Measurements from ENCODE around the gene DOK7.

GRCh38 chr4:3420956-3421355 lies 42.1 kb upstream of the DOK7 start:
- no peak for TF ChIP-seq POLR2A (IDR thresholded peaks at IDR 0.05)
- TF ChIP-seq CTCF (IDR thresholded peaks at IDR 0.05): no peak
- TF ChIP-seq EP300 (IDR thresholded peaks at IDR 0.05): no peak
- no peak for TF ChIP-seq POLR2AphosphoS5 (IDR thresholded peaks at IDR 0.05)
